Uterus (tissue), 2 donors: ENCODE results near the gene LPGAT1.

Experiments used
- POLR2A ChIP-seq, 2 donors: fragments of 450-650 bp; IDR thresholded peaks; one replicate each; pipeline ENCODE4 v1.6.1; 2016; ENCODE audit warnings: antibody characterized with exemption in 2 of 2, mild to moderate bottlenecking in 1 of 2, moderate library complexity in 1 of 2
- TF ChIP-seq, protein P1 (sequence below), 4 experiments: fragments of 200-600 bp in 2 of 4; fragments of 450-650 bp in 2 of 4; sonication (generic) in 2 of 4; IDR thresholded peaks; one replicate each; pipeline ENCODE4 v1.5.1; 2016 to 2019; ENCODE audit warnings: antibody characterized with exemption in 4 of 4, mild to moderate bottlenecking in 2 of 4, moderate library complexity in 1 of 4

DNA sequence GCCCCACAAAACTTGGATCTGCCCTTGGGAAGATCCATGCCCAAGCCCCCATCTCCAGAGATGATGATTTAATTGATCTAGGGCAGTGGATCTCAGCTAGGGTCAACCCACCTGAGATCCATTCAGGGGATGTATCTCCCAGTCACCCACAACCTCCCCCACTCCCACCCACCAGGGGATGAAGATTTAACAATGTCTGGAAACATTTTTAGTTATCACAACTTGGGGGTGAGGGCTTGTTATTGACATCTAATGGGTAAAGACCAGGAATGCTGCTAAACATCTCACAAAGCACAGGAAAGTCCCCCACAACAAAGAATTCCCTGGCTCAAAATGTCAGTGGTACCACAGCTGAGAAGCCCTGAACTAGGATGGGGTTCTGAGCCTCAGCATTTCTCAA lies 45.0 kb upstream of the LPGAT1 start:
- TF ChIP-seq, protein P1, sequence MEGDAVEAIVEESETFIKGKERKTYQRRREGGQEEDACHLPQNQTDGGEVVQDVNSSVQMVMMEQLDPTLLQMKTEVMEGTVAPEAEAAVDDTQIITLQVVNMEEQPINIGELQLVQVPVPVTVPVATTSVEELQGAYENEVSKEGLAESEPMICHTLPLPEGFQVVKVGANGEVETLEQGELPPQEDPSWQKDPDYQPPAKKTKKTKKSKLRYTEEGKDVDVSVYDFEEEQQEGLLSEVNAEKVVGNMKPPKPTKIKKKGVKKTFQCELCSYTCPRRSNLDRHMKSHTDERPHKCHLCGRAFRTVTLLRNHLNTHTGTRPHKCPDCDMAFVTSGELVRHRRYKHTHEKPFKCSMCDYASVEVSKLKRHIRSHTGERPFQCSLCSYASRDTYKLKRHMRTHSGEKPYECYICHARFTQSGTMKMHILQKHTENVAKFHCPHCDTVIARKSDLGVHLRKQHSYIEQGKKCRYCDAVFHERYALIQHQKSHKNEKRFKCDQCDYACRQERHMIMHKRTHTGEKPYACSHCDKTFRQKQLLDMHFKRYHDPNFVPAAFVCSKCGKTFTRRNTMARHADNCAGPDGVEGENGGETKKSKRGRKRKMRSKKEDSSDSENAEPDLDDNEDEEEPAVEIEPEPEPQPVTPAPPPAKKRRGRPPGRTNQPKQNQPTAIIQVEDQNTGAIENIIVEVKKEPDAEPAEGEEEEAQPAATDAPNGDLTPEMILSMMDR (IDR thresholded peaks at IDR 0.05) = no peak
- TF ChIP-seq POLR2A (IDR thresholded peaks at IDR 0.05) = no peak
